Superior temporal gyrus (tissue), 1 donor: ENCODE results near the gene SORCS2.

Experiments
- DNase-seq: peaks from one replicate; pipeline ENCODE4 v3.0.0-alpha.2; 2016; ENCODE audit errors: extremely low spot score

SORCS2 gene

DNA sequence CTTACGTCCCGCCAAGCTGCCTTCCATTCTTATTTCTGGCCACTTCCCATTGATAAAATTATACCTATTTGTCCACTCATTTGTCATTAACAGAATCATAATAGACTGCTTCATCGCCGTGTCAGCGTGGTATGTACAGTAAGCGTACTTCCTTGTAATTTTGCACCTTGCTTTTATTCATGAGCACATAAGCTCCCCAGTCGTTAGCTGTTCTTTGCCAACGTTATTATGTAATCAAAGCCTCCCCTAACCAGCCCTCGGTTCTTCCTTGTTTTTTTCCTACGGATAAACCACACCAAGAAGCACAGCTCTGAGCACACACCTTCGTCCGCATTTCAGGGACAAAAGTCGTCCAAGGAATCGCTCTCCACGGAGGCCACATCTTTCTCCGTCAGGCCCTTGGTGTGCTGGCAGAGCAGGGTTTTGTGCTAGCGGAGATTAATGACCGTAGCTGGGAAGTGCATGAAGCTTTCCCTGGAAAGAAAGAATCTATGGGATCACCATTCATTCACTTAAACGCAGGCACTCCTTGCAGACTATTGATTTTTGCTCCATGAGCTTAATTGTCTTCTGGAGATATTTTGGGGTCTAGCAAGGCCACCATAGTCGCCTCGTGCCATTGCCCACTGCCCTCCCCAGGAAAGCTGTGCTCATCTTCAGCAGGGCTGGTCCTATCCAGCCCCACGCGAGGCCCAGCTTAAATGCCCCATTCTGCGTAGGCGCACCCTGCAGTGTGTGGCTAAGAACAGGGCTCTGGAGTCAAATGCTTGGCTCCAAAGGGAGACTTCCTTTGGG is 443.3 kb downstream of the SORCS2 start:
- DNase-seq = no peak

DNA sequence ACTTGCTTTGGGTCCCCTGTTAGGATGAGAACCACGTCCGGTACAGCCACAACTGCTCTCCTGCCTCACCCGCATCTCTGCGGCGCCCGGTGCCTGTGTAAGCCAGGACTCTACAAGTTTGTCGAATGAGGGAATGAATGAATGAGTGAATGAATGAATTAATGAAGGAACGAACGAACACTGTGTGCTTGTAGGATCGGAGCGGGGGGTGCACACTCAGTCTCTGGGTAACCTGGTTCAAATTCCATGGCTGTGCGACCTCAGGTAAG is 443.8 kb downstream of the SORCS2 start:
- DNase-seq = no peak

DNA sequence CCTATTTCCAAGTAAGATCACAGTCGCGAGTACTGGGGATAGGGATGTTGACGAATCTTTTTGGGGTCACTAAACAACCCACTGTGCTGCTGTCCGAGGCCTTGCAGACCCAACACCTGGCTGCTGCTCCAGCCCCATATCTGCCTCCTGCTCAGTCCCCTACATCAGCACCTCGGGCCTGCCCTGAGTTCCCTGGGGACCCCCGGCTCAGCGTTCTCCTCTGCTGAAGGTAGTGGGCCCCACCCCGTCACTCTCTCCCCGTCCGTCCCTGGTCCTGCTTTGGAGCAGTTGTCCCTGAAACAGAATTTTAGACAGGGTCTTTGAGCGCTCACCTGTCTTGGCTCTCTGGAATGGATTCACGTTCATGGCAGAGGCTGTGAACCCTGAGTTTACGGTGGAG is 444.8 kb downstream of the SORCS2 start:
- DNase-seq = no peak

DNA sequence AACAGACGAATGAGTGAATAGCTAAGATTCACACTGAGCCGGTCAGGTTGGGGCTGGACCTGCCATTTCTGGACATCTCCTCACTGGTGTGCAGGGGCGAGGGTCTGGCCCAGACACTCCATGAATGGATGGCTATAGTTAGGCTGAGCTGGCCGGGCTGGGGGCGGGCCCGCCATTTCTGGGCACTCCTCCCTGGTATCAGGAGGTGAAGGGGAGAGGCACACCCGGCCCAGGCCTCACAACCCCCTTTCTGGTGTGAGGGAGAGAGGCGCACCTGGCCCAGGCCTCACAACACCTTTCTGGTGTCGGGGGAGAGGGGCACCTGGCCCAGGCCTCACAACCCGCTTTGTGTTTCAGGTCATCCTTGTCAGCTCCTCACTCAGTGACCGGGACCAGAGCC is 445.6 kb downstream of the SORCS2 start:
- no peak for DNase-seq

DNA sequence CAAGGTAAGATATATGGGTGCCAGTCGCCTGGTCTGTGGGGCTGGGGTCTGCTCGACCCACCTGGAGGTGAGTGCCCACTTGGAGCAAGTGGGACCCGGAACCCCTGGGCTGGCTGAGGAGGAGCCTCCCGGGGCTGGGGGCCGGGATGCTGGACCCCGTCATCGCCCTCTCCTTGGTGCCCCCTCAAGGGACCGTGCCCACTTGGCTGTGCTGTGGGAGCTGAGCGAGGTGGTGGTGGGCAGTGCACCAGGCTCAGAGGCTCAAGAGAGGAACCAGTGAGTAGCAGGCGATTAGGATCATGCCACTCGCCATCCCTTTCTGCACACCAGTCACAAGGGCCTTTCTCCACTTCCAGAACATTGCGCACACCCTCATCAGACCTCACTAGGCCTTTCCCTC is 446.2 kb downstream of the SORCS2 start:
- no peak for DNase-seq

DNA sequence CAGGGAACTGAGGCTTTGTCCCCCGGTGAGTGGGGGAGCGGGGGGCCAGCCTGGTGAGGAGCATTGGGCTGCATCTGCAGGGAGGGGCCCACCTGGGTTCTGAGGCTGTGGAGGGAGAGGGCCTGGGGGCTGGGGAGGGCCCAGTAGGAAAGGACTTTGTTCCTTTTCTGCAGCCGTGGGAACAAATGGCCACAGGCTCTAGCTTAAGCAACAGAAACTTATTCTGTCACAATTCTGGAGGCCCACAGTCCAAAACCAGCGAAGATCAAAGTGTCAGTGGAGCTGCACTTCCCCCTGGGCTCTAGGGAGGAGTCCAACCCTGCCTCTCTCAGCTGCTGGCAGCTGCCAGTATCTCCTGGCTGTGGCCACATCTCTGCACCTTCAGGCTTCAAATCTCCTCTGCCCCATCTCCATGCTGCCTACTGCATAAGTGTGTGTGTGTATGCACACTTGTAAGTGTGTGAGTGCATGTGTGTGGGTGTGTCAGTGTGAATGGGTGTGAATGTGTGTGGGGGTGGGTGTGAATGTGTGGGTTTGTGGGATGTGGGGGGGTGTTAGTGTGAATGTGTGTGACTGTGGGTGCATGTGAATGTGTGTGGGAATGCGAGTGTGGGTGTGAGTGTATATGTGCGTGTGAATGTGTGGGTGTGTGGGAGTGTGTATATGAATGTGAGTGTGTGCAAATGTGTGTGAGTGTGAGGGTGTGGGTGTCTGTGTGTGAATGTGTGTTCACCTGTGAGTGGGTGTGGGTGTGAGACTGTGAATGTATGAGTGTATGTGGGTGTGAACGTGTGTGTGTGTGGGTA is 446.8 kb downstream of the SORCS2 start:
- DNase-seq = no peak

DNA sequence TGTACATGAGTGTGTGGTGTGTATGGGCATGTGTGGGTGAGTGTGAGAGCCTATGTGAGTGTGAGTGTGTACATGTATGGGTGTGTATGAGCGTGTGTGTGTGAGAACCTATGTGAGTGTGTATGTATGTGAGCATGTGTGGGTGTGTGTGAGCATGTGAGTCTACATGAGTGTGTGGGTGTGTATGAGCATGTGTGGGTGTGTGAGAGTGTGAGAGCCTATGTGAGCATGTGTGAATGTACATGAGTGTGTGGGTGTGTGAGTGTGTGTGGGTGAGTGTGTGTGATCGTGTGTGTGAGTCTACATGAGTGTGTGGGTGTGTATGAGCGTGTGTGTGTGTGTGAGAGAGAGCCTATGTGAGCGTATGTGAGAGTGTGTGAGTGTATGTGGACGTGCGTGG is 447.8 kb downstream of the SORCS2 start:
- DNase-seq = no peak

DNA sequence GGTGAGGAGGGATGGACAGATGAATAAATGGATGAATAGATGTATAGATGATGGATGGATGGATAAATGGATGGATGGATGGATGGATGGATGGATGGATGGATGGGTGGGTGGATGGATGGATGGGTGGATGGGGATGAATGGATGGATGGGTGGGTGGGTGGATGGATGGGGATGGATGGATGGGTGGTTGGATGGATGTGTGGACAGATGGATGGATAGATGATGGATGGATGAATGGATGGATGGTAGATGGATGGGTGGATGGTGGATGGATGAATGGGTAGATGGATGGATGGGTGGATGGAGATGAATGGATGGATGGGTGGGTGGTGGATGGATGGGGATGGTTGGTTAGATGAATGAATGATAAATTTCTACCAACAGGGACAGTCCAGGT is 449.4 kb downstream of the SORCS2 start:
- DNase-seq = no peak

DNA sequence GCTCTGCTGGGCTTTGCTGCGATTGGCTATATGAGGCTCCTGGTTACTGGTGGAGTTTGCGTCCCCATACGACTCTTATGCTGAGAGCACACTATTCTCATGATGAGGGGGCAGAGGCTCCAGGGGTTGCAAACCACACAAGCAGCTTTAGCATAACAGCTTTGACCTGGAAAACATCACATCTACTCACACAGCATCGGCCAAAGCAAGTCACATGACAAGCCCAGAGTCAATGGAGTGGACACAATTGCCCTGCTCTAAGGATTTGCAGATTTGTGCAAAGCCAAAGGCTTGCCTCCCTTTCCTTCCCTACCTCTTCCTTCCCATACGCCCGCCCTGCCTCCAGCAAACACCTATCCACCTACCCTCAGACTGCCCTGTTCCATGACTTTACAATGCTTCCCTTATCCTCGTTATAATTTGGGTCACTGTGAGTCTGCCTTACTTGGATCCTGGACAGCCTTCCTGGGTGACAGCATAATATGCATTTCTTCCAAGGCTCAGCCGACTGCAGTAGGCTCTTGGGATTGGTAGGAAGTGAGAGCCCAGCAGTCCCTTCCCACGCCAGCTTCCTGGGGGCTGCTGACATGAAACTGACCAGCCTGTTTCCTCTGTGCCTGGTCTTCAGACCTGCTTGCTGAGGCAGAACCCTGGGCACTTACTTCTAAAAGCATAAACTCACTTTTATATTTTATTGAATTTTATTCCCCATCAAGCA is 450.6 kb downstream of the SORCS2 start:
- DNase-seq = no peak

DNA sequence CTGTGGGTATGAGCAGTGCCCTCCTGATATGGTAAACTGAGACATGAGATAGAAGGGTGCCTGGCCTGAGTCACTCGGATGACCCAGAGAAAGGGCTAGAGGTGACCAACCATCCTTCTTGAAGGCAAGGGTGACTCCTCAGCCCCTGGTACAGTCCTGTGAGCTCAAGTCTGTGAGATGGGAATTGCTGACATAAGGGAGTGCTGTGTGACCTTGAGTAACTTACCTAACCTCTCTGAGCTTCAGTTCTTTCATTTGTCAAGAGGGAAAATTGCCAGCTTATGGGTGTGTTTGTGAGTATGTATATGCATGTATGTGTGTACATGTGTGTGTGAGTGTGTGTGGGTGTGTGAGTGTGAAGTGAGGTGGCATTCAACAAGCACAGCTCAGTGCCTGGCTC is 452.8 kb downstream of the SORCS2 start:
- no peak for DNase-seq

DNA sequence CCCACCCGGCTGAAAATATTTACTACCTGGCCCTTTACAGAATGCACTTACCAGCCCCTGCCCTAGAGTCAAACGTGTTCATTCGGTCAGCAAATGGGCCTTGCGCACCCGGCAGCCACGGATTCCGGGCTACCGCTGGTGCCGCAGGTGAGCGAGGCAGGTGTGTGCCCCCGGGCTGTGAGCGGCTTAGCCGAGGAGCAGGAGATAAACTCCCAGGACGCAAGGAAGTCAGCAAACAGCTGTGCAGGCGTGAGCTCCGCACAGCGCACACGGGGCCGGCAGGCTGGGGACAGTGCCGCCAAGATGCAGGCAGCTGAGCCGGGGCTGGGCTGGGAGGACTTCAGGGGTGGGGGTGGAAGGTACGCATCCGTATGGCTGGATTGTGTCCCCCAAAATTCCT is 453.6 kb downstream of the SORCS2 start:
- no peak for DNase-seq

DNA sequence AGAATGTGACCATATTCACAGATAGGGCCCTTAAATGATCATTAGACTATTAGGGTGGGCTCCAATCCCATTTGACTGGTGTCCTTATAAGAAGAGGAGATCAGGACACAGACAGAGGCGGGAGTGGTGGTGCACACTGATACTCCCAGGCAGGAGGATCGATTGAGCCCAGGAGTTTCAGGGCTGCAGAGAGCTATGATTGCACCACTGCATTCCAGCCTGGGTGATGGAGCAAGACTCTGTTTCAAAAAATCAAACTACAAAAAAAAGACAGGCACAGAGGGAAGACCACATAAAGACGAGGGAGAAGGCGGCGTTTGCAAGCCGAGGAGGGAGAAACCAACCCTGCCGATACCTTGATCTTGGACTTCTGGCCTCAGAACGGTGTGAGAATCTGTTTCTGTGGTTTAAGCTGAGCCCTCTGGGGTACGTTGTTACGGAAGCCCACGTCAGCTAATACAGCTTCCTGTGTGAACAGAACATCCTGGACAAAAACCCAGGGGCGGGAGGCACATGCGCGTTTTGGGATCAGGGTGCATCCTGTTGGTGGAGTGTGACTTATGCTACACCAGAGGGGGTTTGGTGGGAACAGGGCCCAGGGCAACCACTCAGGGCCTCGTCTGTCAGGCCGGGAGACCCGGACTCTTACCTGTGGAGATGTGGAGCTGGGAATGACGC is 454.2 kb downstream of the SORCS2 start:
- DNase-seq = no peak

DNA sequence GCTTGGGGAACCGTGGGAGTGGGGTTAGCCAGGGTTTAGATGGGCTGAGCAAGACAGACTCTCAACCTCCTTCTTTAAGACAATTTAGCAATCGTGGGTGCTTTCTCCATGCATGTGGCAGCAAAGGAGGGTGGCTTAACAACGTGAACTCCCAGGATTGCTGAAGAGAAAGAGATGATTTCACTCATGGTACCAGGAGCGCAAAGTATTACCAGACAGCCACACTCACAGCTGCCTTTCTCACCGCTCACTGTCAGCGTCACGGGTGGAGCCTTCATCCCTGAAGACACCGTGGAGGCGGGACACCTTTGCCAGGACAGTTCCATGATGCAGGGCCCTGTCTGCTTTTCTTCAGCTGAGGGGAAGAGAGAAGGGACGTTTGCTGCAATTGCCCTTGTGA is 454.8 kb downstream of the SORCS2 start:
- no peak for DNase-seq

DNA sequence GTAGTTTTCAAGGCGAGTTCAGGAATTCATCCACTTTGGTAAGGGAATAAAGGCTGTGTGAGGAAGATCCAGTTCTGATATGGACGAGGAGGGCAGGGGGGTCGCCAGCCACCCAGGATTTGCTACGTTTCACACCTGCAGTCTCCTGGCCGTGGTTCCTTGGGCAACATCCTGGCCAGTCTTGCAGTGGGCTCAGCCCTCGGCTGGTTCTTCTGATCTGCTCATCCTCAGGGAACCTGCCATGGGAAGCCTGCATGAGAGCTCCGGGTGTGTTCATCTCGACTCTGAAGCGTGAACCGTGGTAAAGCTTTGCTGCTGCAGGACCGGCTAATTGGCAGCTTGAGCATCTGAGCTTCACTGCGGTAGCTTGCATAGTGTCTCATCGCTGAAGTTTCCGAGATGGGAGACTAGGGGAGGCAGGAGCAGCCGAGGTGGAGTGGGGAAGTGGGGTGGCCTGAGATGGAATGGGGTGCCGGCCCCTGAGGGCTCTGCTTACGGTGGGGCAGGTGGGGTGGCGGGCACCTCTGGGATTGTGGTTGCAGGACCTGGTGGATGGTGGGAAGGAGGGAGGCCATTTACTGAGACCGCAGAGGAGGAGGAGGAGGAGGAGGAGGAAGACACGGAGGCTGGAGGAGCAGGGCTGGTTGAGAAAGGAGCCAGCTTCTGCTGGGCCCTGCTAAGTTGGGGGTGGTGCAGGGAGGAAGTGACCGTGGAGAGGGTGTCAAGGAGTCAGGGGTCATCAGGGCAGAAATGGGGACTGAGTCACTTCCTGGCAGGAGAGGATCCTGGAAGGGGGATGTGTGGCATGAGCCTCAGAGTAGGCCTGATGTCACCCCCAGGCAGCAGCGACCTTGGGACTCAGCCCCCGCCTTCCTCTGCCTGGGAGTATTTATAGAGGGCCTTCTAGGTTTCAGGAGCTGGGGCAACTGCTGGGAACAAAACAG is 455.5 kb downstream of the SORCS2 start:
- DNase-seq = no peak

DNA sequence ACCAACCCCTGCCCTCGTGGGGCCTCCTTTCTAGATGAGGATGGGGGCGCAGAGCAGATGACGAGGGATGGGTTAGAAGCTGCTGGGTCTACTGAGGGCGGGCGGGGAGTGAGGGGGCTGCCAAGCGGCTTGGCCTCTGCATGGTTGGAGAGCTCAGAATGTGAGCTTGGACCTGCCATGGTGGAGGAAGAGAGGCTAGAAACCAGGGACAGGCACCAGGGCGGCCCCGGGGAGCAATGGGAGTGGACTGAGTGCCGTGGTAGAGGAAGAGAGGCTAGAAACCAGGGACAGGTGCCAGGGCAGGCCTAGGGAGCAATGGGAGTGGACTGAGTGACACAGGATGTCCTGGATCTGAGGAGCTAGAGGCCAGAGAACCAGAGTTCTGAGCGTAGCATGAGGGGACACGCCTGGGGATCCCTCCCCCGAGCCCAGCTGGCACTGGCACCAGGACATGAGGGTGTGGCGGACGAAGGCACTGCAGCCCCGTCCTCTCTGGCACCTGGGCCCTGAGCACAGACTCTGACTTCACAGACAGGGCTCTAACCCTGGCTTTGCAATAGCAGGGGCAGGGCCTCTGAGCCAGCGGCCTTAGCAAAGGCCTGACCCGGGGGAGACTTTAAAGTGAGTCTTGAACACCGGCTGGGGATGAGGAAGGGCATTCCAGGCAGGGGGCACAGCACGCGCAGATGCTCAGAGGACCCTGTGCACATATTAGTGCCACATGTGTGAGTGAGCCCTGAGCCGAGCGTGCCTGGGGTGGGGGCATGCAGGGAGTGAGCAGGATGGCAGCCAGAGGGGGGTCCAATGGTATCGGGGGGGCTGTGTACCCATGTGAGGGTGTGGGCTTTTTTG is 456.4 kb downstream of the SORCS2 start:
- DNase-seq = no peak

DNA sequence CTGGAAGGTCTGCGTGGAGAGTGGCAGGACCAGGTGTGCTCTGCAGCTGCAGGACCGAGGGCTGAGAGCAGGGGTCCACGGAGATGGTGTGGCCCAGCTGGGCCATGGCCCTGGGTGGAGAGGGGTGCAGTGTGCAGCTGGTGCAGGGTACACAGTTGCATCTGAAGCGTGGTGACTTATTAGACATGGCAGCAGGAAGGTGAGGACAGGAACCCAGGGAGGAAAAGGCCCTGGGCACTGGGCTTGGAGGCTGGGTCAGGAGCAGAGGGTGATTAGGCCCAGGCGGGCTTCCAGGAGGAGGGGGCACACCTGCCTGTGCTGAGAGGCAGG is 457.0 kb downstream of the SORCS2 start:
- no peak for DNase-seq

DNA sequence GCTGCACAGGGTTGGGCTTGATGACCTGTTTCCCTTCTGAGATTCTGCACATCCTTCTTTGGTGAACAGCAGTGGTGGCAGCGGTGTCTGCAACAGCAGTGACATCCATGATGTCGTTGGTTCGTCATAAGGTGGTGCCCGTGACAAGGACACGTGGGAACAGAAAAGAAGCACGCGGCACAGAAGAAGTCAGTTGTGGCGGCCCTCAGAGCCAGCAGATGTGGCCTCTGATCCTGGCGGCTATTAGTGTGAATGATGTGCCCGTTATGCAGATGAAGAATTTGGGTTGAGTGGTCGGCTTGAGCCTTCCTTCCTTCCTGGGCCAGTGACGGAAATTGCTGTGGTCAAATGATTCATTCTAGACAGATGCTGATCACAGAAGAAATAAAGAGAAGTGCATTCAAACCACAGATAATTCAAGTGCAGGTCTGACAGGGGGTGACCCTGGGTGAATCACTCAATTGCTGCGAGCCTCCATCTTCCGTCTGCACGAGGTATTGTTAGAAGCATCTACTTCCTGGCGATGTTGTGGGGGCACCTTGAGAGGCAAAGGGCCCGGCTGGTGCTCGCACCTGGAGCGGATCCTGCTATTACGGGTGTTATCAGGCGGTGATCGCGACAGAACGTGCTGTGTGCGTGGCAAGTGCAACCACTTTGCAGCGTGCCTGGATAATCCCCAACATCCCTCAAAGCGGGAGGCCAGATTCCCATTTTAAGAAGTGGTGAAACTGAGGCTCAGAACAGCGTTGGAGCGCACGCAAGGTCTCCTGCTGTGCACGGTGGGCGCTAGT is 457.6 kb downstream of the SORCS2 start:
- no peak for DNase-seq

DNA sequence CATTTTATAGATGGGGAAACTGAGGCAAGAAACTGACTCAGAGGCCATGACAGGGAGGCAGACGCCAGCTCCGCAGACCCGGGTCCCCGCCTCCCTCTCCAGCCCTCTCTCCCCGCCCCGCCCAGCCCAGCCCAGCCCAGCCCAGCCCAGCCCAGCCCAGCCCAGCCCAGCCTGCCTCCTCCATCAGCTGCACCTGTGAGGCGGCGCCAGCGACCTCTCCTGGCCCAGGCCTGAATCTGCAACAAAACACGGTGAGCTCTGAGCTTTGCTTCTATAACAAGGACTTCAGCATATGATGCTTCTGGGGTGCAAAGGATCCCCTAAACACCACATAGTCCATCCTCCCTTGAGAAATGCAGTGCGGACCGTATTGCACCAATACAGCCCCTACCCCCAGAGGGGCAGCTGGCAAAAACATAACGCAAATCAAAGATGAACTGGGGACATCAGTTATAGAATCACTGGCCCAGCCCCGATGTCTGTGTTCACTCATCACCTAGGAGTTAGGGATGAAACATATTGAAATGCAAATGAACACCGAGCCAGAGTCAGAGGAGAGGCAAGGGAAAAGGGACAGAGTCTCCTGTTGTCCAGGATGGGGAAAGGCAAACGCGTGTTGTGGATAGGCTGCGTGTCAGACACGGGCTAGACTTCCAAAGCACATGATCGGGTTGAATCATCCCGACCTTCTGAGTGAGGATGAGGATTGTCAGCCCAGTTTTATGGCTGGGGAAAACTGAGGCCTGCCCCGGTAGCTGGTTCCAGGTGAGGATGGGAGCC is 458.5 kb downstream of the SORCS2 start:
- no peak for DNase-seq

DNA sequence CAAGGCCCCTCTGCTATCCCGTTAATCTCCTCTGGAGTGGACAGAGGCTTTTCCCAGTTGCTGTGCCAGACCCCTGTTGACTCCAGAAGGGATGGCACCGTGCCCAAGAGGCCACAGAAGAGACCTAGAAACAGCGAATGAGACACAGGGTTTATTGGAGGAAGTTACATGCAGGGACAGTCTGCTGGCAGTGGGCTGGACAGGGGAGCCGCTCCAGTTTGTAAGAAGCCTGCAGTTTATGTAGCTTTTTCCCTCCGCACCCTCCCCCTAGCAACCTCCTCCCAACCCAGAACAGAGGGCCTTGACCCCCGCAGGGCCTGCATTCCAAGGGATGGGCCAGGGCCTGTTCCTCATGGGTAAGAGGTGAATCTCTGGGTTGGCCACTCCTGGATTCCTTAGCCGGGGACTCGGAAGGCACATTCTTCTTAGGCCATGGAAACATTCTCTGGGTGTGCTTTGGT is 459.2 kb downstream of the SORCS2 start:
- DNase-seq = no peak
